Left kidney (tissue), 8 donors: ENCODE results near the gene GORASP2. TPM values are rescaled to one million over a fixed set of nuclear protein-coding genes. Genes with fewer than 3 reads are reported as not detected.
"Not testable (repeated sequence)": the region's sequence is repeated elsewhere in the genome, so short reads cannot be mapped to it uniquely, and the experiment has no call there.

Source experiments
- DNase-seq: peaks from one replicate; pipeline ENCODE4 v3.0.0-alpha.2; 2013
- long read RNA-seq, 8 donors: transcript quantifications; one replicate each; lab custom pipeline, GENCODE V29; 2026
- polyA plus RNA-seq: library from polyadenylated mRNA; unstranded; fragments of 120-200 nt; gene quantifications from one replicate; pipeline ENCODE4 v1.2.1, GENCODE V29; 2013; ENCODE audit not compliant: insufficient read length

GORASP2 gene
- 84.8 TPM for polyA plus RNA-seq
- long read RNA-seq, donor 1, transcript GORASP2-201 (10 exons, 3,173 nt), result minor isoform, 11 of 82 reads
- long read RNA-seq, donor 1, transcript GORASP2-207 (5 exons, 2,096 nt), result major isoform, 21 of 82 reads
- long read RNA-seq, donor 1, partial matches to known transcripts, result 49 of 82 reads
- long read RNA-seq, donor 1, other reads (novel, unspliced or antisense), result 0 of 82 reads
- long read RNA-seq, donor 2, transcript GORASP2-201 (10 exons, 3,173 nt), result major isoform, 14 of 84 reads
- long read RNA-seq, donor 2, transcript GORASP2-207 (5 exons, 2,096 nt), result minor isoform, 13 of 84 reads
- long read RNA-seq, donor 2, partial matches to known transcripts, result 57 of 84 reads
- long read RNA-seq, donor 2, other reads (novel, unspliced or antisense), result 0 of 84 reads
- long read RNA-seq, donor 3, transcript GORASP2-207 (5 exons, 2,096 nt), result minor isoform, 11 of 63 reads
- long read RNA-seq, donor 3, transcript GORASP2-201 (10 exons, 3,173 nt), result major isoform, 12 of 63 reads
- long read RNA-seq, donor 3, partial matches to known transcripts, result 40 of 63 reads
- long read RNA-seq, donor 3, other reads (novel, unspliced or antisense), result 0 of 63 reads
- long read RNA-seq, donor 4, partial matches to known transcripts, result 0 of 3 reads
- long read RNA-seq, donor 4, other reads (novel, unspliced or antisense), result 0 of 3 reads
- long read RNA-seq, donor 5, transcript GORASP2-201 (10 exons, 3,173 nt), result major isoform, 23 of 53 reads
- long read RNA-seq, donor 5, transcript GORASP2-207 (5 exons, 2,096 nt), result minor isoform, 5 of 53 reads
- long read RNA-seq, donor 5, partial matches to known transcripts, result 24 of 53 reads
- long read RNA-seq, donor 5, other reads (novel, unspliced or antisense), result 0 of 53 reads
- long read RNA-seq, donor 6, transcript GORASP2-207 (5 exons, 2,096 nt), result major isoform, 15 of 70 reads
- long read RNA-seq, donor 6, transcript GORASP2-201 (10 exons, 3,173 nt), result minor isoform, 11 of 70 reads
- long read RNA-seq, donor 6, partial matches to known transcripts, result 44 of 70 reads
- long read RNA-seq, donor 6, other reads (novel, unspliced or antisense), result 0 of 70 reads
- long read RNA-seq, donor 7, transcript GORASP2-201 (10 exons, 3,173 nt), result major isoform, 24 of 72 reads
- long read RNA-seq, donor 7, transcript GORASP2-207 (5 exons, 2,096 nt), result minor isoform, 12 of 72 reads
- long read RNA-seq, donor 7, partial matches to known transcripts, result 36 of 72 reads
- long read RNA-seq, donor 7, other reads (novel, unspliced or antisense), result 0 of 72 reads
- long read RNA-seq, donor 8, transcript GORASP2-201 (10 exons, 3,173 nt), result major isoform, 5 of 21 reads
- long read RNA-seq, donor 8, partial matches to known transcripts, result 12 of 21 reads
- long read RNA-seq, donor 8, other reads (novel, unspliced or antisense), result 0 of 21 reads

GRCh38 chr2:170928824-170929685 is at the start of gene GORASP2:
TSS of gene GORASP2 (plus strand) at chr2:170929253. CDS start at chr2:170929341, 88 bp downstream.
- peak; percentile 99 for DNase-seq

- no peak for DNase-seq
Measured at GRCh38 chr2:170881840-170882239, 47.2 kb upstream of the GORASP2 start.

- DNase-seq, result no peak
Measured at GRCh38 chr2:170882758-170883157, 46.3 kb upstream of the GORASP2 start.

- DNase-seq, result no peak
Measured at GRCh38 chr2:170883683-170884082, 45.4 kb upstream of the GORASP2 start.

GRCh38 chr2:170885130-170885791 is 43.8 kb upstream of the GORASP2 start:
- no peak for DNase-seq

- DNase-seq, result no peak
Measured at GRCh38 chr2:170886386-170886785, 42.7 kb upstream of the GORASP2 start.

GRCh38 chr2:170887496-170887895 is 41.6 kb upstream of the GORASP2 start:
- no peak for DNase-seq

GRCh38 chr2:170887896-170888295 is 41.2 kb upstream of the GORASP2 start:
- no peak for DNase-seq

GRCh38 chr2:170891893-170892292 is 37.2 kb upstream of the GORASP2 start:
- DNase-seq, result no peak

- no peak for DNase-seq
Measured at GRCh38 chr2:170892391-170892951, 36.6 kb upstream of the GORASP2 start.

GRCh38 chr2:170895023-170895757 is 33.9 kb upstream of the GORASP2 start:
- no peak for DNase-seq

- no peak for DNase-seq
Measured at GRCh38 chr2:170896622-170897021, 32.4 kb upstream of the GORASP2 start.

- DNase-seq, result no peak
Measured at GRCh38 chr2:170897108-170897507, 31.9 kb upstream of the GORASP2 start.

- DNase-seq, result no peak
Measured at GRCh38 chr2:170905864-170906263, 23.2 kb upstream of the GORASP2 start.

- DNase-seq, result no peak
Measured at GRCh38 chr2:170911314-170911889, 17.7 kb upstream of the GORASP2 start.

- DNase-seq, result not testable (repeated sequence)
Measured at GRCh38 chr2:170914994-170915666, 13.9 kb upstream of the GORASP2 start.

GRCh38 chr2:170917219-170917913 is 11.7 kb upstream of the GORASP2 start:
- no peak for DNase-seq

- no peak for DNase-seq
Measured at GRCh38 chr2:170917957-170918356, 11.1 kb upstream of the GORASP2 start.
